Activated CD4-positive, alpha-beta T cell treated with anti-CD3 and anti-CD28 coated beads, Interleukin-2, Interleukin-4, amounts not matched to agents 100 ng/mL and 50 ng/mL, durations not matched to agents 16 hours and 8 hours (primary cell): Measurements from ENCODE around the gene TLE7.

ENCODE experiments used
- DNase-seq: peaks from one replicate; pipeline ENCODE4 v3.0.0-alpha.2; 2020; ENCODE audit warnings: low spot score

Gene TLE7

DNA sequence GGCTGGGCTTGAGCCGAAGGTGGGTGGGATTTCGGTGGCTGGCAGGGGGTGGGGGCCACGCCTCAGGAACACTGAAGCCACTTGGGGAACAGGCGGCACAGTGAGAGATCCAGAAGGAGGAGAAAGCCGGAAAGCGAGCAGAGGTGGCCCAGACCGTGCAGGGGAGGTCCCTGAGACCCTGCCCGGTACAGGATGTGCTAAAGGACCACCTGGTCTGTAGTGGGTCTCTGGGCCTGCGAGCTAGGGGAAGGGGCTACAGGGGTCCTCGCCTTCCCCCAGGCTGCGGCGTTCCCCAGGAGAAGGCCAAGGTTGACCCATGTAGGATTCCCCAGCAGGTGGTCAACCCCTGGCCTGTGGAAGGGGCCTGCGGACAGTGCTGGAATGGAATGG is at the start of gene TLE7:
Gene TLE7 (minus strand): TSS at position 4 of the 390 bp plus-strand sequence. CDS start 8,730 bp downstream, outside the sequence.
- DNase-seq: no peak

DNA sequence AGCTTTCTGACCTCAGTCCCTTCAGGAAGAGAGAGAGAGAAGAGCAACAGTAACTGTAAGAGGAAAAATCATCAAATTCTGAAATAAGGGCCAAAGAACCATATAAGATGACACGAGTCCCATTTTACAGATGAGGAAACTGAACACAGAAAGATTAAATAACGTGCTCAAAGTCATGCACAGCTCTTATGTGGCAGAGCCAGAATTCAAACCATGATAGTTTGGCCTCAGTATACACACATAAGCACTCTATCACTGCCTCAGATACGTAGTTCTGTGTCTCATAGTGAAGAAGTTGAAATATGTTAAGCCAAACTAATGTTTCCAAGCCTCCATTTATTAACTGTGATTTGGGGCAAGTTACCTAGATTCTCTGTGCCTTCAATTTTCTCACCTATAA is 49.2 kb upstream of the TLE7 start:
- no peak for DNase-seq

DNA sequence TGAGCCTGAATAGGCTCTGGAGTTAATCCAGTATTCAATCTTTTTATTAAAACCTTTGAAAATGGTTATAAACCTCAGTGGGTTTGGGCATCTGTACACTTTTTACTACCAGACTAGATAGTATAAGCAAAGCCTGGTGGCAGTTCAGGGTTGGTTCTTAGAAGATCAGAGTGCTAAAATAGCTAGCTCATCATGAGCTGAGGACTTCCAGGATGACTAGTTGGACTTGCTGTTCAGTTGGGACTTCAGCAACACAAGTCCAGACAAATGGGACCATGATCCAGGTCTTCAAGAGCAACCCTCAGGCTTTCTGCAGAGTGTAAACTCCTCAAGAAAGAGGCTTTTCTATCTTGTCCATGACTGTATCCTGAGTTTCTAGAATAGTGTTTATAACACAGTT is 48.5 kb upstream of the TLE7 start:
- no peak for DNase-seq

DNA sequence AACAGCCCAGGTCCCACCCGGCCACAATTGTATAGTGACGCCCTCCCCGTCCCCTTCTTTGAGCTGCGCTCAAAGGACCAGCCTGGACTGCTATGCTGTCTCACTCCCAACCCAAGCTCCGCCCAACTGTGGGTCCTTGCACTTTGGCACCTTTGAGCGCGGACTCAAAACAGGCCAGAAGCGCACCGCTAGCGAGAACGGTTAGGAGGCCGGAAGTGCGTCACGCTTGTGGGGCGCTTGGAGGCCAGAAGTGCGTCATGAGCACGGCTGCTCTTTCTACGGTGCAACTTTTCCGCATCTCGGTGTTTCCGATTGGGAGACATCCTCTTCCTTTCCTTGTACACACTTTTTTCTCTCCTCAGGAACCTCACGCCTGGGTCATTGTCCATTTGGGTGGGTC is 47.3 kb upstream of the TLE7 start, which contains the start of gene ZNF19:
Gene ZNF19 (minus strand): TSS at position 203 of the 400 bp plus-strand sequence. CDS start 7,210 bp downstream, outside the sequence.
- no peak for DNase-seq

DNA sequence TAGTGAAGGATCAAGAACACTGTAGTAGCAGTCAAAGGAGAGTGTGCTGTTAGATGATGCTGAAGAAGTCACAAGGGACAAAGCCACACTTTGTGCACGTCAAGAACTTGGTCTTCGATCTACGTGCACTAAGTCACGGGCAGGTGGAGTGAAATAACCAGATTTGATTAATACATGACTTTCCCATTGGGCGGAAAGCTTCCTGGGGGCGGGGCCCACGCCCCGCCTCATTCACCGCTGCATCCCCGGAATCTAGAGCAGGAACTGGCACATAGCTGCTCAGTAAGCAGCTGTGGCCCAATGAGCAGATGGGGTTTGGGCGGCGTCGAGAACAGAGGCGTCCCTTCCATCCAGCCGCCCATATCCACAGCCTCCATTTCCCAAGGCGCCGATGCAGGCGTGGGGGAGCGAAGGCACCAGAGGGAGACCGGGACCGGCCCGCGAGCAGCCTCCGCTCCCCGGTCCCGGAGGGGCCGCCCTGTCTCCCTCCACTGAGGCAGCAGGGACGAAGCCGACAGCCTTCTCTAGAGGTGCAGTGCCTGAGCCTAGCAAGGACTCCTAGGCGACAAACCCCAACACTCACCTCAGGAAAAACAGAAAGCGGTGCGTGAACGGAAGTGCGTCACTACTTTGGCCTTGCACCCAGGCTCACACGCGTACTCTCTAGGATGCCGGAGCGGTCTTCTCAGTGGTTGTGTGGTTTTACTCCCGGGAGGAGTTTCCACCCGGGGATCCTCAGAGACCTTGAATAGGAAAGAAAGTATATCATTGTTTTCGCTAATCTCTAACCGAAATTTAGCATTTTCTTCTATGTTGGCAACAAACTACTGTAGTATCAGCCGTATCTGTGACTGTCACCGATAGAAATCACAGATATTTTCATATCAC is 42.4 kb upstream of the TLE7 start:
- DNase-seq: peak; percentile 85

DNA sequence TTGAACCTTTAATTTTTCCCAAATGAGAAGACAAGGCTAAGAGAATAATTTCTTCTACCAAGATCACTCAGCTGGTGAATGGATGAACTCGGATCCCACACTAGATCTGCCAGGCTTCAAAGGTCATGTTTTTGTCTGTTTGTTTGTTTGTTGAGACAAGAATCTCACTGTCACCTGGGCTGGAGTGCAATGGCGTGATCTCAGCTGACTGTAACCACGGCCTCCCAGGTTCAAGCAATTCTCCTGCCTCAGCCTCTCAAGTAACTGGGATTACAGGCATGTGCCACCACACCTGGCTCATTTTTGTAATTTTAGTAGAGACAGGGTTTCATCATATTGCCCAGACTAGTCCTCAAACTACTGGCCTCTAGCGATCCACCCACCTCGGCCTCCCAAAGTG is 40.7 kb upstream of the TLE7 start:
- DNase-seq: no peak

DNA sequence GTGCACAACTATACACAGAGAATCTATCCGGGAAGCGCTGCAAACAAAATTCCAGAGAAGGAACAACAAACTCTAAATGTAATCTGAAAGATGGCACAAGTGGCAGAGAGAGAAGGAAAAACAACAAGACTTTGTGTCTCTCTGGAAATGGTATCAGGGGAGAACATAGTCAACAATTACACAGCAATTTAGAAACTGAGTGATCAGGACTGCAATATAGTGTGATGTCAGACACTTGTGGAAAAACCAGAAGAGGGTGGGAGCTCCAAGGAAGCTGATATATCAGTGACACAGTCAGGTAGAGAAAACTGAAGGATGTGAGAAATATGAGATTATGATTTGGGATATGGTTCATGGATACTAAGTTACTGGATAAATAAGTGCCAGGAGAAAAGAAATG is 39.1 kb upstream of the TLE7 start:
- DNase-seq: no peak

DNA sequence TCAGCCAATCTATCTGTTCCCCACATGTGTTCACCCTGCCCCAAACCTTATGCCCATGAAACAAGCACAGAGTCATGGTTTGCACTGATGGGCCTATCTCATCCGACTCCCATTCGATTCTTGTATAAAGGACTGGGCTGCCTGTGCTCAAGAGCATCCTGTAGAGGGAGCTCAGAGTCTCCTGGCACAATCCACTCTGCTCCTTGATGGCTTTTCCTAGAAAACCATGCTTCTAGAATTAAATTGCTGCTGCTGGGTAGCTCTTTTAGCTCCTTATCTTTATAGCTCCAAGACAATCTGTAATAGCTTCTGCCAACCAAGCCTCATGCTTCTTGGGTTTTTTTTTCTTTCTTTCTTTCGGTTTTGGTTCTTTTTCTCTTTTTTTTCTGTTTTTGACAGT is 37.6 kb upstream of the TLE7 start:
- DNase-seq: no peak

DNA sequence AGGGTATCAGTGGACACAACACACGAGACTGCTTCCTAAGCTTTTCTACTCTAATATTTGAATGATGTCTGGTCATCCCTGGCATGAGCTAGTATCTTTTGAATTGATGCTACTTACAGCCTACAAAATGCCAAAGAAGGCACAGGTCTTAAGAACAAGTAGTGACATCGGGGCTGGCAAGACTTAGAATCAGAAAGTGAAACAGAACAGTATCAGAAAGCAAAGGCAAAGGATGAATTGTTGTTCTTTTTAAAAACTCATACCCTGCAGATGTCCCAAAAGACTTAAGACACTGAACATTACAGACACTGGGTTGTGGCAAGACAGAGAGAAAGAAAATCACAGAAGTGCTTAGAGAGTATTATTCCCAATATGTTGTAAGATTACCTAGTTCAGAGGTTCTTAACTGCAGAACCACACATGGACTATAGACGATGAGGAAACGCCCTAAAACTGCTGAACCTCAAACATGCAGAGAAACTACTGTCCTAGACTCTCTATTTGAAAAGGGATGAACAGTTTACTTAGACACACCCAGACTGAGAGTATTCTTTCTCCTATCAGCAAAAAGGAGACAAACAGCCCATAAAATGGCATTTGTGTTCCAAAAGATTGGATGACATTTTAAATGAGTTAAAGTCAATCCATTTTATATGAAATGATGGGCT is 34.7 kb upstream of the TLE7 start:
- DNase-seq: no peak

DNA sequence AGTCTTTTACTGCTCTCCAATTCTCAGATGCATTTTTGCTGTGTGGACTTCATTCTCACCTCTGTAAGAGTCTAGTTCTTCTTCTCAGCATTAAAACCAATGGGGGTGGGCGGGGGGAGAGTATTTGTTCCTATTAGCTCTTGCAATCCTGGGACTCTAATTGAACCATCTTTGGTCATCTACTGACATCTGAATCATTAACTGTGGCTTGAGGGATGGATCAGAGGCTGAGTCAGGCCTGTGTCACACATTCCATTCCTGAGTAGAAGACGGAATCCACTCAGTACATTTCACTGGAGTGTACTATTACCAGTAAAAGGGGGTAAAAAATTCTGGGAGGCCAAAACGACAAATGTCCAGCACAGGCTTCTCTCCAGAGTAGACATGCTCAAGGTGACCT is 33.0 kb upstream of the TLE7 start:
- DNase-seq: no peak

DNA sequence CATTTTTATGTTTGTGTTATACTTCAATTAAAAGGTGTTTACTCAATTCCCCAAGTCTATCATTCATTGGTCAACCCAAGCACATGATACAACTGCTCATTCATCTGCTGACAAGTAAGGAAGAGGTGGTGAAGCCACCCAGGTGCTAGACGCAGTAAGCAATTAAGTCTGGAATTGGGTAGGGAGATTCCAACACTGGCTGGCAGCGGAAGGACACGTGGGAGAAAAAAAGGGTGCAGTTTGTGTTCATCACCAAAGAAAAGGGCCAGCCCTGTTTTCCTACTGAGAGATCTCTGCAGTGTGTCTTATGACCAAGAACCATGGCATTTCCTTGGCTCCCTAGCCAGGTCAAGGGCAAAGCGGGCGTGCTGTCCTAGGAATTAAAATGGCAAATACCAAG is 32.0 kb upstream of the TLE7 start:
- no peak for DNase-seq

DNA sequence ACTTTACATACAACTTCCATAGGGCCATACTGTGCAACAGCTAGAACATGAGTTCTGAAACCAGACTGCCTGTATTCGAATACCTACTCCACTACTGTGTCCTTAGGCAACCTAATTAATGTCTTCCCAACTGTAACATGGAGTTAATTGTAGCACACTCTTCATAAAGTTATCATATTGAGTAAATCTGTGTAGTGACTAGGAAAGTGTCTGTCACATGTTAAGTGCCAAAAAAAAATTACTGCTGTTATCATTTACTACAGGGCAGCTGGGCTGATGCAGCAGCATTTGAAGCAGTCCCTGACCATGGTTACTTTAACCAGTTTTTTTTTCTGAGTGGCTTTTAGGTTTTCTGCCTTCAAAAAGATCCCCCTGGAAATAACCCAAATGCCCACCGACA is 31.1 kb upstream of the TLE7 start:
- no peak for DNase-seq

DNA sequence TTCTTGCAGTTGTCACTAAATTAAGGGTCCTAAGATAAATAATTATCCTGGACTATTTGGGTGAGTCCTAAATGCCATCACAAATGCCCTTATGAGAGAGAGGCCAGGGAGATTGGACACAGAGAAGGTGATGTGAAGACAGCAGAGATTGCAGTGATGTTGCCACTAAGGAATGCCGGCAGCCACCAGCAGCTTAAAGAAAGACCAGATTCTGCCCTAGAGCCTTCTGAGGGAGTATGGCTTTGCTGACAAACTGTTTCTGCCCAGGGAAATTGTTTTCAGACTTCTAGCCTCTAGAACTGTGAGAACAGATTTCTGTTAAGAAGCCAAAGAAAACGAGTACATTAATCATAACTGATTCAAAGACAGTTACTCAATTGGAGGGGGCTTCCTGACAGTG is 30.2 kb upstream of the TLE7 start:
- no peak for DNase-seq

DNA sequence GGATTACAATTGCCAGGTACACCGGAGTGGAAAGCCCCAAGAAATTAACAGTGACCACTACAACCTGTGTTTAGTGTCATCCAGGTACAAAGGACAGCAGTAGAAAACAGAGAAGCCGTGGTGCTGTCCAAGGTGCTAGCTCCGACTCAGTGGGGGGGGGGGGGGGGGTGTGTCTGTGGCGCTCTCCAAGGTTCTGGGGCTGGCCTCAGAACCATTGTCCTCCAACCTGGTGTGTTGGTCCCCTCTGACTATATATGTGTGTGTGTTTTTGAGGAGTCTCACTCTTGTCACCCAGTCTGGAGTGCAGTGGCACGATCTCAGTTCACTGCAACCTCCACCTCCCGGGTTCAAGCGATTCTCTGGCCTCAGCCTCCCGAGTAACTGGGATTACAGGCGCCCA is 26.0 kb upstream of the TLE7 start:
- DNase-seq: peak; percentile 7

DNA sequence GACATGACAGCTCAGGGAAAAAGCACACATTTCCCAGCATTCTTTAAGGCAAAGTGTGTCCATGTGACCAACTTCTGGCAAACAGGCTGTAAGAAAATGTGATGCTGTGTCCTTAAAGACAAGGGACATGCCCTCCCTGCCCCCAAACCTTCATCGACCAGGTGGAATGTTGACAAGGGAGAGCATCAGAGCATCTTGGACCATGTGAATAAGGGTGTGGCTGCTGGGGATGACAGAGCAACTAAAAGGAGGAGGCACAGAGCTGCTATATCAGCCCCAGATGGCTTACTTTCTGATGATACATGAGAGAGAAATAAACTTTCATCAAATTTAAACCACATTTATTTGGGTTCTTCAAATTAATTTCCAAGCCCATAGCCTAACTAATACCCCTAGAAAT is 22.4 kb upstream of the TLE7 start:
- no peak for DNase-seq

DNA sequence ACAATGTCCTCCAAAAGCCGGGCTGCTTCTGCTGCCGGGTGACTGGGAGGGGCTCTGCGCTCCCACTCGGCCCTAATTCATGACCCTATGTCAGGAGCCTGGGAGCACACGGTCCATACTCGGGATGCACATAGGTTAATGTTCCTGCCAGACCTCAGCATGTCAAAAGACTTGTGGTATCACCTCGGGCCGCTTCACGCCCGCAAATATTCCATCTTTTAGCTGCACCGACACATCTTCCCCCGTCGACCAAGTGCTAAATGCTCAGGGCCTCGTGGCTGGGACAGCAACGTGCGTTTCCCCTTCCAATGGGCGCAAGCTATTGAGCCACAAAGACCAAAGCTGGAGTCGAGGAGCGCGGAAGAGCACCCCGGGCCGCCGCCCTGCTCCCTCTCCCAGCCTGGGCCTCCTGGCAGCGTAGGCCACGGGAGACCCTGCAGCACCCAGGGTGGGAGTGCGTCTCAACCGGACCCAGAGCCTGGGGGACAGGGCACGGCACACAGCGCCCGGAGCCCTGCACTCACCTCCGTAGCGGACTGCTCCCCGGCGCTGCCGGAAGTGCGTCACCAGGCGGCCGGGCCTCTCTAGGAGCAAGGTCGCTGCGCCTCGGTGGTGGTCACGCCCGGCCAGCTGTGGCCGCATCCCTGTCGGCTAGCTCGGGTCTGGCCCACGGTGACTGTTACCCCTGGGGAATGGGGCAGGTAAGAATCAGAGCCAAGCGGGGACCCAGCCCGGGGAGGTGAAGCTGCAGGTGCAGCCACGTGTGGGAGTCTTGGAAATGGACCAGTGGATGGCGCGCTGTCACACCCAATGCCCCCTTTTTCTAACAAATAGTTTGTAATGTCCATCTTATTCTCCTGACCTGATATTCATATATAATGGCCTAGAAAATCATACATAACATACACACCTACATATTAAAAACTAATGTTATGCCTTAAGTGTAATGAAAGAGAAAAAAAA is 20.1 kb upstream of the TLE7 start, which contains the start of gene ZNF23:
Gene ZNF23 (minus strand): TSS at position 562 of the 963 bp plus-strand sequence. CDS start 5,451 bp downstream, outside the sequence.
- peak; percentile 78 for DNase-seq

DNA sequence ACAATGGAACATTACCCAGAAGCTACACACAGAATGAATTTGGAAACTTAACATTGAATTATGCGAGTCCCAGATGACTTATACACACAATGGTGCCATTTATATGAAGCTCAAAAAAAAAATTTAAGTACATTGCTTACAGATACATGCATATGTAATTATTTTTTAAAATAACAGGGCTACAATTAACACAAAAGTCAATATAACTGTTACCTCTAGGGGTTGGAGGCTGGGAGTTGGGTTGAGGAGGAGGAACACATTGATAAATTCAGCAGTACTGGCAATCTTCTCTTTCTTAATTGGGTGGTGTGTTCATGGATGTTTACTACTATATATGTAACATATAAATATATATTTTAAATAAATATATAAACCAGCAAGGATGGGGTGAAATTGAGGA is 19.1 kb upstream of the TLE7 start:
- no peak for DNase-seq

DNA sequence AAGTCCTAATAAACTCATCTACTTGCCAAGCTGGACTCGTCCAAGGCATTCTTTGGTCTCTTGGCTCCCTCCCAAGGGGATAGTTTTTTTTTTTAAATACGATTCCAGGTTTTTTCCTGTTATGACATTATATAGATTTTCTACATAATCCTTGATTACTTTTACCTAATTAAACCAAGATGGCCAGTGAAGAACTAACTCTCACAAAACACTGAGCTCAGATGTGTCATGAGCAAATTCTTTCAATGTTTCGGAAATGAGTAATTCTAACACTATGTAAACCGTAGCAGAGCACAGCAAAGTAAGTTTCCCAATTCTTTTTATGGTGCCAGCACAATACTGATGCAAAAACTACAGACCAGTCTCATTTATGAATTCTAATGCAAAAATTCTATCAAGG is 18.4 kb upstream of the TLE7 start:
- DNase-seq: no peak

DNA sequence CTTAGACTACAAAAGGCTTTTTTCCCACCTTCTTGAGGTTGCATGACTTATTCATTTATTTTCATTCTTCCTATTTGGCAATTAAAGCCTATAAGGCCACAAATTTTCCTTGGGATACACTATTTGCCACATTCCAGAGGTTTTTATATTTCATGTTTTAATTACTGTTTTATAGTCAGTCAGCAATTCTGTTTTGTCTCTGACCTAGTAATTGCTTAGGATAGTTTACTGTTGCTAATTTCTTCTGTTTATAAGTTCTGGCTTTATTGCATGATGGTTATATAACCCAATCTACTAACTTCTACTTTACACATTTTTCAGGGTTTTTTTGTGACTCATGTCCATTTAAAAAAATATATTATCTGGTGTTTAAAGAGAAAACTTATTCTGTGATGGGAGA is 17.7 kb upstream of the TLE7 start:
- DNase-seq: no peak

DNA sequence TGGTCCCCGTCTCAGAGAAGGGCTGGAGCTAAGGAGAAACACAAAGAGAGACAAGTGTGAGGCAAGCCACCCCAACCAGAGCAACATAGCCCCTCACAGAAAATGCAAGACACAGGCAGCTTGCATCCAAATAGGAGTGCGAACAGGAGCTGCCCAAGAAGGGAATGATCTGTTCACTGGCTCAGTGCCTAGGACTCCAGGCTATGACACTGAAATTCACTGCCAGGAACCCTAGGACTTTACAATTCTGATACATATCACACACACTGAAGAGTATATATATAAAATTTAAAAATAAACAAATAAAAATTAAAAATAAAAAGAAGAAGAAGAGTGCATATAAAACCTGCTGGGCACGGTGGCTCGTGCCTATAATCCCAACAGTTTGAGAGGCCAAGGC is 14.9 kb upstream of the TLE7 start:
- no peak for DNase-seq

DNA sequence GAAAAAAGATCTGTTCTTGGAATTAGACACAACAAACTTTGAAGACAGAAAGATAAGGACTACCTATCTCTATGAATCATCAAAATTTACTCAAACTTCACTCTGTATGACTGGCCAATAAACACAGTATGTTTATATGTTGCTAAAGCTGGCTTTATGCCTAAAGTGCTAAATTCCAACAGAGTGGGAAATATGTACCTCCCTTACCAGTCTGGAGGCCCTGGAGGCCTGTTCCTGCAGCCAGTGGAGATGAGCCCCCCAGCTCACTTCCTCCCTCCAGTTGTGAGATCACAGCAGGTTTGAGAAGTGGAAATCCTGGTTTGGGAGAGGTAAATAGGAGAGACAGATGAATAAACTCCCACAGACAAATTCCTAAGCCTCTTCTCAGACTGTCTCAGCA is 11.2 kb upstream of the TLE7 start:
- DNase-seq: no peak

DNA sequence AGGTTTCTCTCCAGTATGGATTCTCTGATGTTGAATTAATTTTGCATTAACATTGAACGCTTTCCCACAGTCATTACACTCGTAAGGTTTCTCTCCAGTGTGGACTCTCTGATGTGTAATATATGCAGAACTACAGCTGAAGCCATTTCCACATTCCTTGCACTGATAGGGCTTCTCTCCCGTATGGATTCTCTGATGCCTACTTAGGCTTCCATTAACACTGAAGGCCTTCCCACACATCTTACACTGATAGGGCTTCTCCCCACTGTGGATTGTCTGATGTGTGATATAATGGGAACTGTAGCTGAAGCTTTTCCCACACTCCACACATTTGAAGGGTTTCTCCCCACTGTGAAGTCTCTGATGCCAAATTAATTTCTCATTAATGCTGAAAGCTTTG is 7.2 kb upstream of the TLE7 start:
- no peak for DNase-seq
